H1 (cell line): ENCODE measurements around the gene PIK3R1. TPM values are rescaled to one million over a fixed set of nuclear protein-coding genes. Genes with fewer than 3 reads are reported as not detected.

ENCODE experiments used
- GTF2F1 ChIP-seq: IDR thresholded peaks from 2 replicates; pipeline ENCODE4 v1.6.1; 2012; ENCODE audit warnings: low read depth, low read length, improper control_type of control experiment, borderline replicate concordance
- RNF2 ChIP-seq: fragments of 200-900, 300-1000 bp; sonication (generic); IDR thresholded peaks from 2 replicates; pipeline ENCODE4 v1.7.1; 2016; ENCODE audit warnings: borderline replicate concordance, low read depth, mild to moderate bottlenecking, antibody characterized with exemption, low read length; ENCODE audit not compliant: poor library complexity, severe bottlenecking; ENCODE audit errors: missing control alignments
- polyA plus RNA-seq, 7 experiments: library from polyadenylated mRNA; depleted of rRNA in 3 of 7; stranded (reverse) in 5 of 7; unstranded in 2 of 7; fragments of >200 nt in 5 of 7; fragments of 200-250 nt in 2 of 7; gene quantifications; 1 replicate in 5 of 7; 2 replicates in 1 of 7; 4 replicates in 1 of 7; pipeline versions ENCODE4 v1.2.1 to v1.2.3, GENCODE V29; 2011 to 2013; ENCODE audit warnings: missing spikeins in 2 of 7, mixed read lengths in 2 of 7
- total RNA-seq: library from RNA; stranded (reverse); fragmentation: NEBNext Ultra II Directional; extraction: Animal tissue kit (Norgen Biotek cat#: 25700); gene quantifications from 2 replicates; pipeline ENCODE4 v1.2.1, GENCODE V29; 2021

Gene PIK3R1
- total and polyA plus RNA-seq, 2 of the 8 experiments (the other 6 are each of a cell fraction or from before 2014, with no cell fraction given), result 2.3 to 13.7 TPM

DNA sequence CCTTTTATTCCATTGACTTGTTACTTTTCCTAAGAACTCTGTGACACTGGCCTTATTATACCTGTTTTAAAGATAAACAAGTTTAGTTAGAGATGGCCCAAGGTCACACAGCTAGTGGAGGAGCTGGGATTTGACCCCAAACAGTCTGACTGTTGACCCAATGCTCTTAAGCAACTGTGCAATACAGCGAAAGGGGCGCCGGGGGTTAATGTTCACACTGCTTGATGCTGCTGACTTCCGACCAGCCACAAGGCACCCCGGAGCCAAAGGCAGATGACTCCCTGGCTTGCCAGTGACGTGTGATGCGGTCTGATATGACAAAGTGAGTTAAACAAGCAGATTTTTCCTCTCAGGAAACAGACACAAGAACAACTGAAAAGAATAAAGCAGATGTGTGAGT is 23.9 kb downstream of the PIK3R1 start (continued):
- no peak for TF ChIP-seq GTF2F1
- TF ChIP-seq RNF2, result no peak
